PC-9 (cell line): Measurements from ENCODE around the gene IL13. TPM values are rescaled to one million over a fixed set of nuclear protein-coding genes. Genes with fewer than 3 reads are reported as not detected.

Source experiments
- BruUV-seq: library from RNA; stranded (reverse); fragments of 400-500 nt; replicated peaks from 2 replicates; lab custom pipeline; 2021; lab: Mats Ljungman, UMichigan
- CTCF ChIA-PET: fragments of 300-600 bp; sonication (Branson Sonifier 250); formaldehyde crosslinking; loops from one replicate; lab custom pipeline; 2022; ENCODE audit warnings: antibody characterized with exemption; lab: Charles Lee
- POLR2A ChIA-PET: fragments of 300-600 bp; sonication (Branson Sonifier 250); formaldehyde crosslinking; loops from one replicate; lab custom pipeline; 2022; ENCODE audit warnings: antibody characterized with exemption; ENCODE audit not compliant: unreplicated experiment; lab: Charles Lee
- DNase-seq, 2 experiments: peaks; one replicate each; pipeline versions ENCODE4 v3.0.0 to v3.0.0-alpha.2; 2015 to 2022; ENCODE audit warnings: mixed read lengths in 1 of 2
- H2AFZ ChIP-seq: fragments of 200-600 bp; sonication (generic); 2 replicates; pipeline ENCODE4 v1.8.1; 2017; ENCODE audit warnings: antibody characterized with exemption
- H3F3A ChIP-seq: fragments of 200-600 bp; sonication (generic); 2 replicates; pipeline ENCODE4 v1.8.1; 2017; ENCODE audit warnings: antibody characterized with exemption, mild to moderate bottlenecking, low read depth; ENCODE audit not compliant: insufficient read depth
- H3K27ac ChIP-seq: fragments of 200-600 bp; sonication (generic); 2 replicates; pipeline ENCODE4 v1.6.1; 2016; ENCODE audit warnings: mixed run types
- H3K27me3 ChIP-seq: fragments of 200-600 bp; sonication (generic); 2 replicates; pipeline ENCODE4 v1.6.1; 2016; ENCODE audit warnings: low read depth, mixed run types; ENCODE audit not compliant: insufficient read depth
- H3K36me3 ChIP-seq: fragments of 200-600 bp; sonication (generic); 2 replicates; pipeline ENCODE4 v1.6.1; 2016; ENCODE audit warnings: low read depth, mixed run types
- H3K4me1 ChIP-seq: fragments of 200-600 bp; sonication (generic); replicated peaks from 2 replicates; pipeline ENCODE4 v1.6.1; 2016; ENCODE audit warnings: mixed run types; ENCODE audit not compliant: insufficient read depth
- H3K4me2 ChIP-seq: fragments of 200-600 bp; sonication (generic); 2 replicates; pipeline ENCODE4 v1.6.1; 2017; ENCODE audit warnings: mixed run types
- H3K4me3 ChIP-seq: fragments of 200-600 bp; sonication (generic); 2 replicates; pipeline ENCODE4 v1.6.1; 2016; ENCODE audit warnings: mixed run types
- H3K79me2 ChIP-seq: fragments of 200-600 bp; sonication (generic); 2 replicates; pipeline ENCODE4 v1.6.1; 2017; ENCODE audit warnings: low read depth, mixed run types
- H3K9me2 ChIP-seq: fragments of 200-600 bp; sonication (generic); 2 replicates; pipeline ENCODE4 v1.8.1; 2017; ENCODE audit warnings: mild to moderate bottlenecking; ENCODE audit not compliant: insufficient read depth
- H3K9me3 ChIP-seq: fragments of 200-600 bp; sonication (generic); 2 replicates; pipeline ENCODE4 v1.8.1; 2016; ENCODE audit warnings: low read depth; ENCODE audit not compliant: insufficient read depth
- H4K20me1 ChIP-seq: fragments of 200-600 bp; sonication (generic); 2 replicates; pipeline ENCODE4 v1.8.1; 2017; ENCODE audit not compliant: insufficient read depth
- CTCF ChIP-seq: fragments of 200-600 bp; sonication (generic); conservative IDR thresholded peaks from 2 replicates; pipeline ENCODE4 v1.6.1; 2017; ENCODE audit warnings: mixed run types, antibody characterized with exemption, mild to moderate bottlenecking, moderate library complexity
- EZH2 ChIP-seq: fragments of 200-600 bp; sonication (generic); IDR thresholded peaks from 2 replicates; pipeline ENCODE4 v1.8.0; 2017; ENCODE audit warnings: antibody characterized with exemption, low read depth
- intact Hi-C: fragments of 100-400 bp; cut with micrococcal nuclease; formaldehyde crosslinking; loops from one replicate; pipeline ENCODE4 v1.10.0; 2022; ENCODE audit not compliant: unreplicated experiment
- total RNA-seq: library from RNA; stranded (reverse); gene quantifications from 2 replicates; pipeline ENCODE4 v1.2.3, GENCODE V29; 2021

IL13 gene
- total RNA-seq, 1 experiment from 2014 or later, result not detected

- Histone ChIP-seq H3K36me3 (no peaks in the 10 kb centered on the region), H3K79me2 (no peaks in the 10 kb centered on the region), H4K20me1 (no peaks in the 10 kb centered on the region), H3K27ac (no peak overlapping the region), H3K9me3 (no peaks in the 10 kb centered on the region), H3K9me2 (no peaks in the 10 kb centered on the region), H3K4me3 (no peak overlapping the region), H3F3A (no peaks in the 10 kb centered on the region), H3K4me2 (no peak overlapping the region), H3K27me3 (no peaks in the 10 kb centered on the region), H2AFZ (no peak overlapping the region), H3K4me1 (no peaks in the 10 kb centered on the region)
- DNase-seq, result no peak
- BruUV-seq, result no TSS peak
- no peak for TF ChIP-seq CTCF
- TF ChIP-seq EZH2, result no peak
- CTCF ChIA-PET, result no interaction called here
- POLR2A ChIA-PET, result no interaction called here
- intact Hi-C loops, result no loop called here
Measured at GRCh38 chr5:132667761-132668705, 10.1 kb downstream of the IL13 start.

GRCh38 chr5:132668706-132669454 is 10.9 kb downstream of the IL13 start:
- Histone ChIP-seq H3K27ac (no peak overlapping the region), H3K9me3 (no peaks in the 10 kb centered on the region), H3K27me3 (no peaks in the 10 kb centered on the region), H3K36me3 (no peaks in the 10 kb centered on the region), H4K20me1 (no peaks in the 10 kb centered on the region), H3F3A (no peaks in the 10 kb centered on the region), H3K4me3 (no peak overlapping the region), H3K9me2 (no peaks in the 10 kb centered on the region), H2AFZ (no peak overlapping the region), H3K4me1 (no peaks in the 10 kb centered on the region), H3K4me2 (no peak overlapping the region), H3K79me2 (no peaks in the 10 kb centered on the region)
- intact Hi-C loops, result no loop called here
- no TSS peak for BruUV-seq
- DNase-seq, result no peak
- TF ChIP-seq CTCF (no peak), EZH2 (no peak)
- POLR2A ChIA-PET, result no interaction called here
- CTCF ChIA-PET, result no interaction called here

- no peak overlapping the region for H3K4me3 ChIP-seq
- no peak overlapping the region for H2AFZ ChIP-seq
- TF ChIP-seq EZH2, result no peak
- no peak for TF ChIP-seq CTCF
- intact Hi-C loops, result no loop called here
- no peaks in the 10 kb centered on the region for H4K20me1 ChIP-seq
- no peaks in the 10 kb centered on the region; the same call in 1 of the 2 replicates for H3K4me1 ChIP-seq
- no peak overlapping the region for H3K27ac ChIP-seq
- BruUV-seq, result no TSS peak
- H3K27me3 ChIP-seq, result no peaks in the 10 kb centered on the region
- no peak for DNase-seq
- H3F3A ChIP-seq, result no peaks in the 10 kb centered on the region
- H3K4me2 ChIP-seq, result no peak overlapping the region
- POLR2A ChIA-PET, result no interaction called here
- CTCF ChIA-PET, result no interaction called here
- H3K36me3 ChIP-seq, result no peaks in the 10 kb centered on the region
- H3K9me3 ChIP-seq, result no peaks in the 10 kb centered on the region
- no peaks in the 10 kb centered on the region for H3K79me2 ChIP-seq
- H3K9me2 ChIP-seq, result no peaks in the 10 kb centered on the region
Measured at GRCh38 chr5:132669455-132669820, 11.5 kb downstream of the IL13 start.
